CD8-positive, alpha-beta memory T cell (primary cell): ENCODE data around the gene RPL13A. TPM values are rescaled to one million over a fixed set of nuclear protein-coding genes. Genes with fewer than 3 reads are reported as not detected.
"Not testable (repeated sequence)": the region's sequence is repeated elsewhere in the genome, so short reads cannot be mapped to it uniquely, and the experiment has no call there.

Experiments
- CTCF ChIA-PET: fragments of 350-600 bp; sonication (Branson Sonifier 250); formaldehyde crosslinking; loops from one replicate; lab custom pipeline; 2021; ENCODE audit warnings: antibody characterized with exemption; lab: Charles Lee
- POLR2A ChIA-PET: fragments of 350-600 bp; sonication (Branson Sonifier 250); formaldehyde crosslinking; loops from one replicate; lab custom pipeline; 2021; ENCODE audit warnings: antibody characterized with exemption; lab: Charles Lee
- DNase-seq, 5 donors: peaks; one replicate each; pipeline versions ENCODE4 v3.0.0 to v3.0.0-alpha.2; 2020 to 2022; ENCODE audit warnings: mixed read lengths in 1 of 5
- H3K27ac ChIP-seq: one replicate; pipeline ENCODE4 v1.7.0; 2013; ENCODE audit warnings: low read depth, mild to moderate bottlenecking, low read length, moderate library complexity
- H3K27me3 ChIP-seq: 2 replicates; pipeline ENCODE4 v1.7.0; 2013; ENCODE audit warnings: low read length, mild to moderate bottlenecking; ENCODE audit not compliant: insufficient read depth, poor library complexity, severe bottlenecking
- H3K36me3 ChIP-seq: 2 replicates; pipeline ENCODE4 v1.7.0; 2013; ENCODE audit warnings: mild to moderate bottlenecking, low read length, moderate library complexity; ENCODE audit not compliant: insufficient read depth
- H3K4me1 ChIP-seq: 2 replicates; pipeline ENCODE4 v1.7.0; 2013; ENCODE audit warnings: mild to moderate bottlenecking, low read length, moderate library complexity; ENCODE audit not compliant: insufficient read depth
- H3K4me3 ChIP-seq: 2 replicates; pipeline ENCODE4 v1.7.0; 2013; ENCODE audit warnings: mild to moderate bottlenecking, low read length
- H3K9me3 ChIP-seq: 2 replicates; pipeline ENCODE4 v1.7.0; 2013; ENCODE audit warnings: mild to moderate bottlenecking, low read length
- H3K27ac Mint-ChIP-seq, 8 donors: one replicate each; pipeline ENCODE4 v1.8.0; 2020 to 2021; ENCODE audit warnings: mixed read lengths in 8 of 8, mild to moderate bottlenecking in 6 of 8, inconsistent platforms in 3 of 8, moderate library complexity in 3 of 8
- H3K27me3 Mint-ChIP-seq, 2 donors: one replicate each; pipeline ENCODE4 v1.8.0; 2020 to 2021; ENCODE audit warnings: mixed read lengths in 2 of 2, mild to moderate bottlenecking in 1 of 2, moderate library complexity in 1 of 2
- H3K36me3 Mint-ChIP-seq, 3 donors: one replicate each; pipeline ENCODE4 v1.8.0; 2020 to 2021; ENCODE audit warnings: mixed read lengths in 3 of 3, inconsistent platforms in 1 of 3, mild to moderate bottlenecking in 1 of 3
- H3K4me1 Mint-ChIP-seq, 3 donors: one replicate each; pipeline ENCODE4 v1.8.0; 2020 to 2021; ENCODE audit warnings: mixed read lengths in 3 of 3, inconsistent platforms in 1 of 3, mild to moderate bottlenecking in 1 of 3
- H3K4me3 Mint-ChIP-seq, 7 donors: one replicate each; pipeline ENCODE4 v1.8.0; 2020 to 2021; ENCODE audit warnings: mixed read lengths in 7 of 7, mild to moderate bottlenecking in 6 of 7, moderate library complexity in 4 of 7, inconsistent platforms in 2 of 7
- H3K9me3 Mint-ChIP-seq, 5 donors: one replicate each; pipeline ENCODE4 v1.8.0; 2020 to 2022; ENCODE audit warnings: mixed read lengths in 5 of 5, mild to moderate bottlenecking in 3 of 5, moderate library complexity in 2 of 5, inconsistent platforms in 1 of 5
- polyA plus RNA-seq: library from polyadenylated mRNA; unstranded; fragments of 300-500 nt; fragmentation: Illumina TruSeq; gene quantifications from one replicate; pipeline ENCODE4 v1.2.3, GENCODE V29; 2021
- total RNA-seq, 2 experiments: library from RNA; stranded (reverse); gene quantifications; one replicate each; pipeline ENCODE4 v1.2.3, GENCODE V29; 2021

The RPL13A gene
- total and polyA plus RNA-seq, 3 experiments from 2014 or later: 2,679 to 3,912 (median 3,865) TPM

GRCh38 chr19:49473501-49473867 is 13.9 kb upstream of the RPL13A start:
- H3K27ac Mint-ChIP-seq: peak overlapping the region; percentile 94 to 100 (median 96)
- H3K27me3 ChIP-seq, H3K9me3 Mint-ChIP-seq, H3K9me3 ChIP-seq, DNase-seq, H3K27me3 Mint-ChIP-seq: not testable (repeated sequence)
- peaks cover 6 to 18% (median 11%) of the 10 kb centered on the region in 3 donors for H3K36me3 Mint-ChIP-seq
- peak overlapping the region; percentile 90 to 98 (median 95) for H3K4me3 Mint-ChIP-seq
- Histone ChIP-seq H3K27ac (peak overlapping the region; percentile 74), H3K4me1 (peaks cover 66% of the 10 kb centered on the region), H3K36me3 (peaks cover 11% of the 10 kb centered on the region), H3K4me3 (peak overlapping the region; percentile 75)
- H3K4me1 Mint-ChIP-seq: peaks cover 48 to 68% (median 53%) of the 10 kb centered on the region in 3 donors
- CTCF ChIA-PET: interaction anchor here (0.6 to 3.0 kb wide), 34 partner anchors 10 to 396 kb away, joined by 3 to 22 read pairs (median 5); partner anchors contain the start of genes ALDH16A1, PIH1D1, PRMT1 and RPS11
- POLR2A ChIA-PET: interaction anchor here (0.6 to 1.6 kb wide), 8 partner anchors 8 to 85 kb away, joined by 3 to 6 read pairs (median 3); no protein-coding TSS in a partner anchor

GRCh38 chr19:49473868-49474541 is 13.4 kb upstream of the RPL13A start, which contains the start of gene FLT3LG:
FLT3LG (plus strand) TSS chr19:49474215; CDS start chr19:49474640, 425 bp downstream.
- CTCF ChIA-PET: interaction anchor here (0.6 to 3.0 kb wide), 34 partner anchors 10 to 396 kb away, joined by 3 to 22 read pairs (median 5); partner anchors contain the start of genes ALDH16A1, PIH1D1, PRMT1 and RPS11
- DNase-seq: peak; percentile 84 to 98 (median 92)
- H3K9me3 ChIP-seq: no peaks in the 10 kb centered on the region
- Mint-ChIP-seq H3K27me3 (peaks cover 0 to 4% of the 10 kb centered on the region in 2 donors), H3K36me3 (peaks cover 3 to 18% (median 6%) of the 10 kb centered on the region in 3 donors), H3K27ac (peak within 1 kb of the TSS; percentile 95 to 100 (median 98)), H3K9me3 (peaks cover 0 to 2% (median 0%) of the 10 kb centered on the region in 5 donors), H3K4me1 (peaks cover 44 to 65% (median 48%) of the 10 kb centered on the region in 3 donors), H3K4me3 (peak within 1 kb of the TSS; percentile 90 to 98 (median 95))
- peaks cover 61% of the 10 kb centered on the region for H3K4me1 ChIP-seq
- H3K36me3 ChIP-seq: peaks cover 11% of the 10 kb centered on the region
- H3K27ac ChIP-seq: peak within 1 kb of the TSS; percentile 74
- POLR2A ChIA-PET: interaction anchor here (0.6 to 1.6 kb wide), 8 partner anchors 8 to 84 kb away, joined by 3 to 6 read pairs (median 3); no protein-coding TSS in a partner anchor
- peak within 1 kb of the TSS; percentile 75 for H3K4me3 ChIP-seq
- H3K27me3 ChIP-seq: no peaks in the 10 kb centered on the region

DNA sequence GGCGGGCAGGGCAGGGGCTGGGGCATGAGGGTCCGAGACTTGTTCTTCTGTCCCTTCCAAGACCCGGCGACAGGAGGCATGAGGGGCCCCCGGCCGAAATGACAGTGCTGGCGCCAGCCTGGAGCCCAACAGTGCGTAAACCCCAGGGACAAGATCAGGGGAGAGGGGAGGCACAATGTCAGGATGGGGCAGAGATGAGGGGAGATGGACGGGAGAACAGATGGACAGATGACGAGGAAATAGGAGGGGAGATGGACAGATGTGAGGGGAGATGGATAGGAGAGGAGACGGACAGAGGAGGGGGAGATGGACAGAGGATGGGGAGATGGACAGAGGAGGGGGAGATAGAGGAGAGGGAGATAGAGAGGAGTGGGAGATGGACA is 12.9 kb upstream of the RPL13A start:
- peak overlapping the region; percentile 95 to 100 (median 98) for H3K27ac Mint-ChIP-seq

DNA sequence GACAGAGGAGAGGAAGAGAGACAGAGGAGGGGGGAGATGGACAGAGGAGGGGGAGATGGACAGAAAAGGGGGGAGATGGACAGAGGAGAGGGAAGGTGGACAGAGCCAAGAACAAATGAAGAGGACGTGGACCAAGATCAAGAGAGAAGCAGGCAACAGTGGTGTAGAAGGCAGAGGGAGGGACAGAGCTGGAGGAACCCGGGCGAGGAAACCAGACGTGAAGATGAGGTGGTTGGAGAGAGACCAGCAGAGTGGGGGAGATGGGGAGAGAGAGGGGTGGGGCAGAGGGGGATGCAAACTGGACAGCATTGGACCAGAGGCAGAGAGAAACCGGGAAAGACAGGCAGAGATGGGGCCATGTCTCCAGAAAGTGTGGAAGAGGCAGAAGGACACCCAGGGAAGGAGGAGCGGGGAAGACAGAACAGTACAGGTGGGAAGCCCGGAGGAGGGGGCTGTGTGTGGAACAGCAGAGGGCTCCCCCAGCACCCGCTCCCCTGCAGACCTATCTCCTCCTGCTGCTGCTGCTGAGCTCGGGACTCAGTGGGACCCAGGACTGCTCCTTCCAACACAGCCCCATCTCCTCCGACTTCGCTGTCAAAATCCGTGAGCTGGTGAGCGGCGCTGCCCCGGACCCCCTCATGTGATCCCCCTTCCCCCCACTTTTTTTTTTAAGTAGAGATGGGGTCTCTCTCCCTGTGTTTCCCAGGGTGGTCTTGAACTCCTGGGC is 12.1 kb upstream of the RPL13A start:
- peaks cover 34 to 54% (median 38%) of the 10 kb centered on the region in 3 donors for H3K4me1 Mint-ChIP-seq

More for the DNA sequence above, 12.9 kb upstream of the RPL13A start:
- ChIA-PET CTCF (interaction anchor here (1.2 to 3.0 kb wide), 9 partner anchors 18 to 92 kb away, joined by 3 to 17 read pairs (median 8); partner anchors contain the start of gene RPS11), POLR2A (interaction anchor here (0.6 to 1.4 kb wide), 5 partner anchors 14 to 202 kb away, joined by 3 to 5 read pairs (median 4); partner anchors contain the start of genes RPL13A and RPS11)
- Histone ChIP-seq H3K27me3 (no peaks in the 10 kb centered on the region), H3K36me3 (peaks cover 11% of the 10 kb centered on the region), H3K4me3 (peak overlapping the region; percentile 75), H3K9me3 (no peaks in the 10 kb centered on the region), H3K27ac (peak overlapping the region; percentile 74), H3K4me1 (peaks cover 56% of the 10 kb centered on the region)
- peaks cover 3 to 20% (median 6%) of the 10 kb centered on the region in 3 donors for H3K36me3 Mint-ChIP-seq
- H3K4me3 Mint-ChIP-seq: peak overlapping the region; percentile 90 to 98 (median 95)
- H3K4me1 Mint-ChIP-seq: peaks cover 42 to 61% (median 45%) of the 10 kb centered on the region in 3 donors
- H3K27me3 Mint-ChIP-seq: peaks cover 0 to 2% of the 10 kb centered on the region in 2 donors
- no peak for DNase-seq
- H3K9me3 Mint-ChIP-seq: no peaks in the 10 kb centered on the region

GRCh38 chr19:49475995-49476880 is 11.2 kb upstream of the RPL13A start:
- Histone ChIP-seq H3K9me3 (no peaks in the 10 kb centered on the region), H3K36me3 (peaks cover 17% of the 10 kb centered on the region), H3K27me3 (no peaks in the 10 kb centered on the region), H3K4me1 (peaks cover 51% of the 10 kb centered on the region), H3K4me3 (peak overlapping the region; percentile 75), H3K27ac (peak overlapping the region; percentile 74)
- ChIA-PET POLR2A (interaction anchor here (1.0 to 1.5 kb wide), 5 partner anchors 12 to 114 kb away, joined by 3 to 5 read pairs (median 5); partner anchors contain the start of genes PIH1D1 and RPL13A), CTCF (interaction anchor here (0.9 to 3.0 kb wide), 18 partner anchors 8 to 142 kb away, joined by 3 to 13 read pairs (median 5); partner anchors contain the start of genes PIH1D1 and RPS11)
- peak overlapping the region; percentile 95 to 100 (median 98) for H3K27ac Mint-ChIP-seq
- H3K27me3 Mint-ChIP-seq: peaks cover 0 to 3% of the 10 kb centered on the region in 2 donors
- H3K4me3 Mint-ChIP-seq: peak overlapping the region; percentile 90 to 98 (median 95)
- peaks cover 3 to 33% (median 6%) of the 10 kb centered on the region in 3 donors for H3K36me3 Mint-ChIP-seq
- peak in 4 of 5 donors; percentile 46 to 79 (median 68) for DNase-seq
- H3K9me3 Mint-ChIP-seq: no peaks in the 10 kb centered on the region
- H3K4me1 Mint-ChIP-seq: peaks cover 28 to 48% (median 29%) of the 10 kb centered on the region in 3 donors

More for the DNA sequence above, 12.1 kb upstream of the RPL13A start:
- H3K4me3 Mint-ChIP-seq: peak overlapping the region; percentile 90 to 98 (median 95)
- no peaks in the 10 kb centered on the region for H3K9me3 Mint-ChIP-seq
- peaks cover 0 to 2% of the 10 kb centered on the region in 2 donors for H3K27me3 Mint-ChIP-seq
- CTCF ChIA-PET: interaction anchor here (0.9 to 3.0 kb wide), 16 partner anchors 9 to 142 kb away, joined by 3 to 13 read pairs (median 5); partner anchors contain the start of gene RPS11
- peaks cover 55% of the 10 kb centered on the region for H3K4me1 ChIP-seq
- peaks cover 3 to 28% (median 6%) of the 10 kb centered on the region in 3 donors for H3K36me3 Mint-ChIP-seq
- peak overlapping the region; percentile 75 for H3K4me3 ChIP-seq
- H3K36me3 ChIP-seq: peaks cover 17% of the 10 kb centered on the region
- POLR2A ChIA-PET: interaction anchor here (0.6 to 1.4 kb wide), 8 partner anchors 13 to 201 kb away, joined by 3 to 8 read pairs (median 4); partner anchors contain the start of genes PIH1D1, RPL13A and RPS11
- peak overlapping the region; percentile 95 to 100 (median 98) for H3K27ac Mint-ChIP-seq
- H3K27me3 ChIP-seq: no peaks in the 10 kb centered on the region
- H3K9me3 ChIP-seq: no peaks in the 10 kb centered on the region
- H3K27ac ChIP-seq: peak overlapping the region; percentile 74
- peak in 1 of 5 donors; percentile 41 for DNase-seq

- H3K36me3 ChIP-seq: peaks cover 17% of the 10 kb centered on the region
- no peaks in the 10 kb centered on the region for H3K27me3 ChIP-seq
- no peak for DNase-seq
- H3K4me1 ChIP-seq: peaks cover 29% of the 10 kb centered on the region
- Mint-ChIP-seq H3K36me3 (peaks cover 6 to 64% (median 8%) of the 10 kb centered on the region in 3 donors), H3K4me3 (no peak overlapping the region), H3K27me3 (peaks cover 0 to 4% of the 10 kb centered on the region in 2 donors), H3K4me1 (peaks cover 12 to 25% (median 15%) of the 10 kb centered on the region in 3 donors), H3K9me3 (no peaks in the 10 kb centered on the region), H3K27ac (peak overlapping the region in 3 of 8 donors; percentile 33 to 80 (median 36))
- ChIA-PET CTCF (no interaction called here), POLR2A (no interaction called here)
- H3K9me3 ChIP-seq: no peaks in the 10 kb centered on the region
- H3K27ac ChIP-seq: no peak overlapping the region
- no peak overlapping the region for H3K4me3 ChIP-seq
Observed at GRCh38 chr19:49479975-49480628, 7.3 kb upstream of the RPL13A start.
